Astrocyte of the hippocampus (primary cell): Measurements from ENCODE around the gene KRTAP5-8.
"Not testable (repeated sequence)": the region's sequence is repeated elsewhere in the genome, so short reads cannot be mapped to it uniquely, and the experiment has no call there.

ENCODE experiments used
- DNase-seq: peaks from one replicate; pipeline ENCODE4 v3.0.0; 2011; ENCODE audit warnings: low read depth, low spot score

KRTAP5-8 gene

GRCh38 chr11:71543866-71544265 lies 6.0 kb downstream of the KRTAP5-8 start:
- DNase-seq = no peak

- DNase-seq = no peak
Observed at GRCh38 chr11:71544525-71545214, 6.8 kb downstream of the KRTAP5-8 start.

- DNase-seq = no peak
Observed at GRCh38 chr11:71545405-71545966, 7.7 kb downstream of the KRTAP5-8 start.

GRCh38 chr11:71548120-71548519 lies 10.3 kb downstream of the KRTAP5-8 start, which contains the start of gene KRTAP5-9:
TSS of gene KRTAP5-9 (plus strand) at chr11:71548420. CDS start at chr11:71548658, 238 bp downstream.
- DNase-seq = no peak

GRCh38 chr11:71548716-71549151 lies 10.9 kb downstream of the KRTAP5-8 start:
- DNase-seq = no peak

GRCh38 chr11:71551711-71552110 lies 13.9 kb downstream of the KRTAP5-8 start:
- no peak for DNase-seq

- no peak for DNase-seq
Observed at GRCh38 chr11:71554996-71555395, 17.2 kb downstream of the KRTAP5-8 start.

GRCh38 chr11:71555508-71555907 lies 17.7 kb downstream of the KRTAP5-8 start:
- no peak for DNase-seq

GRCh38 chr11:71556018-71556417 lies 18.2 kb downstream of the KRTAP5-8 start:
- no peak for DNase-seq

- DNase-seq = no peak
Observed at GRCh38 chr11:71557257-71557656, 19.4 kb downstream of the KRTAP5-8 start.

GRCh38 chr11:71558996-71559395 lies 21.2 kb downstream of the KRTAP5-8 start:
- DNase-seq = no peak

- no peak for DNase-seq
Observed at GRCh38 chr11:71562120-71562519, 24.3 kb downstream of the KRTAP5-8 start.

- DNase-seq = peak; percentile 26
Observed at GRCh38 chr11:71563406-71563805, 25.6 kb downstream of the KRTAP5-8 start.

GRCh38 chr11:71564430-71564829 lies 26.6 kb downstream of the KRTAP5-8 start:
- no peak for DNase-seq

GRCh38 chr11:71565263-71565662 lies 27.4 kb downstream of the KRTAP5-8 start, which contains the start of gene KRTAP5-10:
TSS of gene KRTAP5-10 (plus strand) at chr11:71565563. CDS start at chr11:71565588, 25 bp downstream.
- no peak for DNase-seq

- DNase-seq = no peak
Observed at GRCh38 chr11:71566081-71566620, 28.3 kb downstream of the KRTAP5-8 start.

- DNase-seq = not testable (repeated sequence)
Observed at GRCh38 chr11:71566626-71567599, 29.1 kb downstream of the KRTAP5-8 start.

GRCh38 chr11:71567633-71568032 lies 29.8 kb downstream of the KRTAP5-8 start:
- DNase-seq = not testable (repeated sequence)

GRCh38 chr11:71568704-71569349 lies 31.0 kb downstream of the KRTAP5-8 start:
- peak; percentile 7 for DNase-seq

- DNase-seq = not testable (repeated sequence)
Observed at GRCh38 chr11:71571101-71571850, 33.5 kb downstream of the KRTAP5-8 start.
